ENCODE measurements around the gene TRPM3. TPM values are rescaled to one million over a fixed set of nuclear protein-coding genes. Genes with fewer than 3 reads are reported as not detected.

Gene TRPM3
- total RNA-seq, 1 donor from 2014 or later = 0.35 TPM

- ATAC-seq = no peak
- intact Hi-C loops (cut with DNase I) = no loop called here
- Histone ChIP-seq H3K27ac (no peak overlapping the region), H3K36me3 (no peaks in the 10 kb centered on the region), H3K4me1 (no peaks in the 10 kb centered on the region), H3K9me3 (no peaks in the 10 kb centered on the region), H3K27me3 (no peaks in the 10 kb centered on the region), H3K4me3 (no peak overlapping the region)
- DNase-seq = no peak
- no peak for TF ChIP-seq CTCF (IDR thresholded peaks at IDR 0.05)
These were observed 304.5 kb downstream of the TRPM3 start for GRCh38 chr9:70816891-70817290.

- no peaks in the 10 kb centered on the region for H3K36me3 ChIP-seq
- TF ChIP-seq CTCF (IDR thresholded peaks at IDR 0.05) = no peak
- no peak overlapping the region for H3K4me3 ChIP-seq
- no peak overlapping the region for H3K27ac ChIP-seq
- H3K4me1 ChIP-seq = no peaks in the 10 kb centered on the region
- no peak for DNase-seq
- no peaks in the 10 kb centered on the region for H3K9me3 ChIP-seq
- no peak for ATAC-seq
- intact Hi-C loops (cut with DNase I) = no loop called here
- no peaks in the 10 kb centered on the region for H3K27me3 ChIP-seq
These were observed 305.1 kb downstream of the TRPM3 start for GRCh38 chr9:70816316-70816715.

- no peaks in the 10 kb centered on the region for H3K9me3 ChIP-seq
- intact Hi-C loops (cut with DNase I) = no loop called here
- H3K4me1 ChIP-seq = no peaks in the 10 kb centered on the region
- no peak overlapping the region for H3K27ac ChIP-seq
- no peak for ATAC-seq
- no peak for TF ChIP-seq CTCF (IDR thresholded peaks at IDR 0.05)
- DNase-seq = no peak
- no peak overlapping the region for H3K4me3 ChIP-seq
- no peaks in the 10 kb centered on the region for H3K27me3 ChIP-seq
- no peaks in the 10 kb centered on the region for H3K36me3 ChIP-seq
These were observed 306.8 kb downstream of the TRPM3 start for GRCh38 chr9:70814597-70814996.

GRCh38 chr9:70813141-70813540, 308.3 kb downstream of the TRPM3 start:
- intact Hi-C loops (cut with DNase I) = no loop called here
- no peak for TF ChIP-seq CTCF (IDR thresholded peaks at IDR 0.05)
- ATAC-seq (no peak), DNase-seq (no peak)
- Histone ChIP-seq H3K4me1 (no peaks in the 10 kb centered on the region), H3K36me3 (no peaks in the 10 kb centered on the region), H3K9me3 (no peaks in the 10 kb centered on the region), H3K27me3 (no peaks in the 10 kb centered on the region), H3K27ac (no peak overlapping the region), H3K4me3 (no peak overlapping the region)

DNA sequence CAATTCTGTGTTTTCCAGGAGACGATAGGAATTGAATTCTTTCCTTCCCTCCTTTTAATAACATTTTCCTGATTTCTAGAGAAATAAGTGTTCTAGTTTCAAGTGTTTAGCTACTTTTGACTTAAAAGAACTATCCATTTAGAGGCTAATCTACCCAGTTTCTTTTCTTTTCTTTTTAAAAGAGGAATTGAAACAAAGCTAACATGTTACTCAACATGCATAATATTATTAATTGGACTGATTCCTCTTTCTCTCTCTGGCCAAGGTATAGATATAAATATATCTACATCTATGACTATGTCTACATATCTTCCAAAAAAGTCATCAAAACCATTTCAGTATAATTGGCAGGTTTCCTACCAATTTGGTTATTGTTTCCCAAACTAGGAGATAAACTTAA, 309.8 kb downstream of the TRPM3 start:
- Histone ChIP-seq H3K9me3 (no peaks in the 10 kb centered on the region), H3K4me1 (no peaks in the 10 kb centered on the region), H3K27me3 (no peaks in the 10 kb centered on the region), H3K36me3 (no peaks in the 10 kb centered on the region), H3K27ac (no peak overlapping the region), H3K4me3 (no peak overlapping the region)
- ATAC-seq (no peak), DNase-seq (no peak)
- intact Hi-C loops (cut with DNase I) = no loop called here
- no peak for TF ChIP-seq CTCF (IDR thresholded peaks at IDR 0.05)

DNA sequence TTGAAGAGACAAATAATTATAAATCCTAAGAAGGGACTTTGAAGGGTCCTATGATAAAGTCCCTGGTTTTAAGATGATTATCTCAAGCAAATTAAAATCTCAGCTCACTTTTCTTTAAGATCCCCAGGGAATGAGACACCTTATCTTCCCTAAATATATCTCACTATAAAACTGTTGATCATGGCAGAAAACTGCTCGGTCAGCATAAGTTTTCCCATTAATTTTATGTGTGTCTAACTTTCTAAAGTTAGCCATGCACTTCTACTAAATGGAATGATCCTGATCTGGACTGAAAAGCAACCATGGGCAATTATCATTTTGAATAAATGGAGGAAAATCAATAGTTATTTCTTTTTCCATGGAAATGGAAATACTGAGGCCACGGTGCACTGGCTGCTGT, 314.5 kb downstream of the TRPM3 start:
- intact Hi-C loops (cut with DNase I) = no loop called here
- no peak overlapping the region for H3K27ac ChIP-seq
- no peaks in the 10 kb centered on the region for H3K27me3 ChIP-seq
- no peaks in the 10 kb centered on the region for H3K4me1 ChIP-seq
- no peak for TF ChIP-seq CTCF (IDR thresholded peaks at IDR 0.05)
- no peak for ATAC-seq
- H3K9me3 ChIP-seq = no peaks in the 10 kb centered on the region
- no peaks in the 10 kb centered on the region for H3K36me3 ChIP-seq
- no peak for DNase-seq
- H3K4me3 ChIP-seq = no peak overlapping the region

Data from upper lobe of right lung (tissue), 1 donor.